Ovary (tissue), 3 donors: ENCODE results near the gene GPR137B.

Source experiments
- EP300 ChIP-seq: sonication (generic); formaldehyde crosslinking; IDR thresholded peaks from one replicate; pipeline ENCODE4 v1.6.1; 2017; ENCODE audit warnings: antibody characterized with exemption
- POLR2A ChIP-seq: fragments of 450-650 bp; IDR thresholded peaks from one replicate; pipeline ENCODE4 v1.6.1; 2017; ENCODE audit warnings: antibody characterized with exemption, mild to moderate bottlenecking, moderate library complexity
- TF ChIP-seq, protein P1 (sequence below), 3 donors: fragments of 450-650 bp in 2 of 3; fragments of 200-600 bp in 1 of 3; IDR thresholded peaks; one replicate each; pipeline versions ENCODE4 v1.5.1 to v1.8.0; 2016 to 2022; ENCODE audit warnings: antibody characterized with exemption in 3 of 3, mild to moderate bottlenecking in 1 of 3
- donor health status: DM: no; HTN: no; CAD: no.

DNA sequence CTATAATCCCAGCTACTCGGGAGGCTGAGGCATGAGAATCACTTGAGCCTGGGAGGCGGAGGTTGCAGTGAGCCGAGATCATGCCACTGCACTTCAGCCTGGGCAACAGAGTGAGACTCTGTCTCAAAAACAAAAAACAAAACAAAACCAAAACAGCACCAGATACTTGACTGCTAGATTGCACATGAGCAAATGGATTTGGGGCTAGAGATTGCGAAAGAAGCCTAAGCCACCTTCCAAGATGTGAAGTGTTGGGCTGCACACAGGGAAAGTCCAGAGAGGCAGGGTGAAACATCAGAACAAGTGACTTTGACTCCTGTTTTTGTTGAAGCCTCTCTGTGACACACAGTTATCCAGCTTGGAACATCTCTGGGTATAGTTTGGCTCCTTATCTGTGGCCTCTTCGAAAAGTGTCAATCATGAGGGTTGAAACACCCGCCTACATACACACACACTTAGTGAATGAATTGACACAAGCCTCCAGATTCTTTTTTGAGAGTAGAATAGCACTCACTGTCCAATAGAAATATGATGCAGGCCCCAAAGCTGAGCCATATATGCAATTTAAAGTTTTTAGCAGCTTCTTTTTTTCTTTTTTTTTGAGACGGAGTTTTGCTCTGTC lies 34.2 kb upstream of the GPR137B start:
- TF ChIP-seq POLR2A = no peak
- TF ChIP-seq, protein P1, sequence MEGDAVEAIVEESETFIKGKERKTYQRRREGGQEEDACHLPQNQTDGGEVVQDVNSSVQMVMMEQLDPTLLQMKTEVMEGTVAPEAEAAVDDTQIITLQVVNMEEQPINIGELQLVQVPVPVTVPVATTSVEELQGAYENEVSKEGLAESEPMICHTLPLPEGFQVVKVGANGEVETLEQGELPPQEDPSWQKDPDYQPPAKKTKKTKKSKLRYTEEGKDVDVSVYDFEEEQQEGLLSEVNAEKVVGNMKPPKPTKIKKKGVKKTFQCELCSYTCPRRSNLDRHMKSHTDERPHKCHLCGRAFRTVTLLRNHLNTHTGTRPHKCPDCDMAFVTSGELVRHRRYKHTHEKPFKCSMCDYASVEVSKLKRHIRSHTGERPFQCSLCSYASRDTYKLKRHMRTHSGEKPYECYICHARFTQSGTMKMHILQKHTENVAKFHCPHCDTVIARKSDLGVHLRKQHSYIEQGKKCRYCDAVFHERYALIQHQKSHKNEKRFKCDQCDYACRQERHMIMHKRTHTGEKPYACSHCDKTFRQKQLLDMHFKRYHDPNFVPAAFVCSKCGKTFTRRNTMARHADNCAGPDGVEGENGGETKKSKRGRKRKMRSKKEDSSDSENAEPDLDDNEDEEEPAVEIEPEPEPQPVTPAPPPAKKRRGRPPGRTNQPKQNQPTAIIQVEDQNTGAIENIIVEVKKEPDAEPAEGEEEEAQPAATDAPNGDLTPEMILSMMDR (IDR thresholded peaks at IDR 0.05) = no peak
- no peak for TF ChIP-seq EP300
